H9 (cell line): ENCODE measurements around the gene SPATA16. TPM values are rescaled to one million over a fixed set of nuclear protein-coding genes. Genes with fewer than 3 reads are reported as not detected.

Source experiments
- DNase-seq: peaks from one replicate; pipeline ENCODE4 v3.0.0-alpha.2; 2017
- H2AFZ ChIP-seq: one replicate; pipeline ENCODE4 v1.6.1; 2013; ENCODE audit warnings: mild to moderate bottlenecking, low read length, control low read depth, moderate library complexity
- H2AK5ac ChIP-seq: 2 replicates; pipeline ENCODE4 v1.6.1; 2013; ENCODE audit warnings: low read length, control low read depth, mixed read lengths; ENCODE audit not compliant: insufficient read length
- H2BK120ac ChIP-seq: one replicate; pipeline ENCODE4 v1.6.1; 2013; ENCODE audit warnings: low read depth, mild to moderate bottlenecking, low read length, control low read depth, inconsistent platforms; ENCODE audit not compliant: poor library complexity, severe bottlenecking
- H2BK12ac ChIP-seq: 2 replicates; pipeline ENCODE4 v1.6.1; 2013; ENCODE audit warnings: low read length, control low read depth, mixed read lengths, low read depth; ENCODE audit not compliant: insufficient read length
- H2BK15ac ChIP-seq: 2 replicates; pipeline ENCODE4 v1.6.1; 2013; ENCODE audit warnings: low read depth, low read length, control low read depth
- H2BK20ac ChIP-seq: one replicate; pipeline ENCODE4 v1.6.1; 2013; ENCODE audit warnings: low read depth, mild to moderate bottlenecking, low read length, control low read depth, inconsistent platforms; ENCODE audit not compliant: poor library complexity, severe bottlenecking
- H2BK5ac ChIP-seq: 2 replicates; pipeline ENCODE4 v1.6.1; 2013; ENCODE audit warnings: low read length, control low read depth, mixed read lengths; ENCODE audit not compliant: insufficient read length
- H3K14ac ChIP-seq: 2 replicates; pipeline ENCODE4 v1.6.1; 2013; ENCODE audit warnings: low read length, control low read depth; ENCODE audit not compliant: insufficient read depth
- H3K18ac ChIP-seq: 2 replicates; pipeline ENCODE4 v1.6.1; 2013; ENCODE audit warnings: low read depth, mild to moderate bottlenecking, mixed read lengths, low read length, control low read depth; ENCODE audit not compliant: insufficient read length
- H3K23ac ChIP-seq: 2 replicates; pipeline ENCODE4 v1.6.1; 2013; ENCODE audit warnings: low read length, control low read depth, mixed read lengths, low read depth; ENCODE audit not compliant: insufficient read length
- H3K23me2 ChIP-seq: 2 replicates; pipeline ENCODE4 v1.6.1; 2013; ENCODE audit warnings: low read depth, mild to moderate bottlenecking, mixed read lengths, low read length, control low read depth; ENCODE audit not compliant: insufficient read length, poor library complexity, severe bottlenecking
- H3K27ac ChIP-seq: 2 replicates; pipeline ENCODE4 v1.5.1; 2013; ENCODE audit warnings: low read length, control low read depth, mixed read lengths, low read depth; ENCODE audit not compliant: insufficient read length
- H3K27me3 ChIP-seq: 2 replicates; pipeline ENCODE4 v1.6.1; 2013; ENCODE audit warnings: low read length, control low read depth, inconsistent platforms; ENCODE audit not compliant: insufficient read depth
- H3K4ac ChIP-seq: 2 replicates; pipeline ENCODE4 v1.6.1; 2013; ENCODE audit warnings: low read depth, mild to moderate bottlenecking, control low read depth, inconsistent platforms, low read length, moderate library complexity
- H3K4me1 ChIP-seq: 2 replicates; pipeline ENCODE4 v1.6.1; 2013; ENCODE audit warnings: low read length, control low read depth, inconsistent platforms; ENCODE audit not compliant: insufficient read depth
- H3K4me2 ChIP-seq: 2 replicates; pipeline ENCODE4 v1.6.1; 2013; ENCODE audit warnings: low read length, control low read depth, mixed read lengths; ENCODE audit not compliant: insufficient read length, insufficient read depth
- H3K56ac ChIP-seq: 2 replicates; pipeline ENCODE4 v1.6.1; 2013; ENCODE audit warnings: low read depth, mild to moderate bottlenecking, mixed read lengths, low read length, control low read depth; ENCODE audit not compliant: insufficient read length
- H3K79me1 ChIP-seq: 2 replicates; pipeline ENCODE4 v1.6.1; 2013; ENCODE audit warnings: low read depth, mild to moderate bottlenecking, moderate library complexity, low read length, control low read depth, inconsistent platforms; ENCODE audit not compliant: insufficient read depth, poor library complexity, severe bottlenecking
- H3K79me2 ChIP-seq: 2 replicates; pipeline ENCODE4 v1.6.1; 2013; ENCODE audit warnings: low read length, control low read depth, inconsistent platforms; ENCODE audit not compliant: insufficient read depth
- H3K9ac ChIP-seq: 2 replicates; pipeline ENCODE4 v1.6.1; 2013; ENCODE audit warnings: low read length, control low read depth, mixed read lengths; ENCODE audit not compliant: insufficient read length; ENCODE audit errors: extremely low read depth
- H3K9me3 ChIP-seq: one replicate; pipeline ENCODE4 v1.6.1; 2013; ENCODE audit warnings: low read depth, low read length, inconsistent platforms; ENCODE audit not compliant: control insufficient read depth
- H3T11ph ChIP-seq: one replicate; pipeline ENCODE4 v1.6.1; 2013; ENCODE audit warnings: mild to moderate bottlenecking, low read length, control low read depth, inconsistent platforms
- H4K20me1 ChIP-seq: one replicate; pipeline ENCODE4 v1.6.1; 2013; ENCODE audit not compliant: control insufficient read depth, insufficient read length, insufficient read depth
- H4K5ac ChIP-seq: 2 replicates; pipeline ENCODE4 v1.6.1; 2013; ENCODE audit warnings: low read depth, mild to moderate bottlenecking, mixed read lengths, low read length, control low read depth; ENCODE audit not compliant: insufficient read length
- H4K8ac ChIP-seq: replicated peaks from 2 replicates; pipeline ENCODE4 v1.6.1; 2013; ENCODE audit warnings: low read length, control low read depth, mixed read lengths, low read depth; ENCODE audit not compliant: insufficient read length
- H4K91ac ChIP-seq: 2 replicates; pipeline ENCODE4 v1.6.1; 2013; ENCODE audit warnings: low read depth, mild to moderate bottlenecking, moderate library complexity, mixed read lengths, low read length, control low read depth; ENCODE audit not compliant: insufficient read length
- H3K27ac Mint-ChIP-seq, 3 experiments: 2 replicates in 2 of 3; 3 replicates in 1 of 3; pipeline ENCODE4 v1.8.0; 2020 to 2021; ENCODE audit warnings: mixed read lengths in 3 of 3, mild to moderate bottlenecking in 1 of 3, moderate library complexity in 1 of 3
- H3K27me3 Mint-ChIP-seq: 2 replicates; pipeline ENCODE4 v1.8.0; 2021; ENCODE audit warnings: low read depth, mild to moderate bottlenecking, moderate library complexity, mixed read lengths
- H3K36me3 Mint-ChIP-seq, 3 experiments: 2 replicates in 2 of 3; 3 replicates in 1 of 3; pipeline ENCODE4 v1.8.0; 2020 to 2021; ENCODE audit warnings: low read depth in 3 of 3, mixed read lengths in 3 of 3; ENCODE audit not compliant: insufficient read depth in 1 of 3
- H3K4me1 Mint-ChIP-seq, 2 experiments: 2 replicates each; pipeline ENCODE4 v1.8.0; 2020; ENCODE audit warnings: mixed read lengths in 2 of 2
- H3K4me3 Mint-ChIP-seq, 2 experiments: 2 replicates in 1 of 2; 3 replicates in 1 of 2; pipeline ENCODE4 v1.8.0; 2020 to 2021; ENCODE audit warnings: mild to moderate bottlenecking in 2 of 2, mixed read lengths in 2 of 2, moderate library complexity in 1 of 2
- H3K9me3 Mint-ChIP-seq, 2 experiments: 2 replicates in 1 of 2; 3 replicates in 1 of 2; pipeline ENCODE4 v1.8.0; 2020; ENCODE audit warnings: mild to moderate bottlenecking in 2 of 2, mixed read lengths in 2 of 2, moderate library complexity in 1 of 2
- CTCF ChIP-seq: fragments of 200-600 bp; sonication (generic); conservative IDR thresholded peaks from 3 replicates; pipeline ENCODE4 v1.8.0; 2021; ENCODE audit warnings: antibody characterized with exemption, mild to moderate bottlenecking
- WGBS: extraction: QIAGEN DNeasy Blood & Tissue Kit; methylation state at CpG from one replicate; pipeline ENCODE4 v1.1.7; 2013; ENCODE audit warnings: missing lambda C conversion rate, low lambda C conversion rate, mixed read lengths; ENCODE audit not compliant: insufficient read length; ENCODE audit errors: extremely low coverage; 5-methylcytosine and 5-hydroxymethylcytosine counted together
- total RNA-seq: library from RNA; stranded (reverse); gene quantifications from 2 replicates; pipeline ENCODE4 v1.2.1, GENCODE V29; 2021

Gene SPATA16
- total RNA-seq, 1 experiment from 2014 or later: not detected

GRCh38 chr3:173045770-173046382 lies 95.2 kb downstream of the SPATA16 start:
- H3K14ac ChIP-seq: no peak overlapping the region
- H3K79me2 ChIP-seq: no peaks in the 10 kb centered on the region
- H3K9ac ChIP-seq: no peak overlapping the region
- no peak overlapping the region for H4K91ac ChIP-seq
- H3K56ac ChIP-seq: no peak overlapping the region
- DNase-seq: no peak
- no peak overlapping the region for H2BK12ac ChIP-seq
- H3K27me3 Mint-ChIP-seq: no peaks in the 10 kb centered on the region
- H3K27ac Mint-ChIP-seq: no peak overlapping the region
- no peak overlapping the region for H3K4me2 ChIP-seq
- no peak overlapping the region for H2BK15ac ChIP-seq
- no peak overlapping the region for H2AFZ ChIP-seq
- peaks cover 0 to 9% (median 0%) of the 10 kb centered on the region in 3 experiments; a peak in 2 of 7 replicates for H3K36me3 Mint-ChIP-seq
- no peak overlapping the region for H3K18ac ChIP-seq
- no peak overlapping the region for H3K4ac ChIP-seq
- H4K20me1 ChIP-seq: no peaks in the 10 kb centered on the region
- no peak overlapping the region for H3K4me3 Mint-ChIP-seq
- H3K23ac ChIP-seq: no peak overlapping the region
- H3K27ac ChIP-seq: no peak overlapping the region
- no peaks in the 10 kb centered on the region for H3K9me3 ChIP-seq
- no peak overlapping the region for H2BK20ac ChIP-seq
- no peak overlapping the region for H3T11ph ChIP-seq
- H3K4me1 Mint-ChIP-seq: no peaks in the 10 kb centered on the region
- TF ChIP-seq CTCF: peak; percentile 61; the same call in 2 of the 3 replicates
- no CpG with 5 or more reads among the region's 2 CpGs for WGBS
- H3K9me3 Mint-ChIP-seq: no peaks in the 10 kb centered on the region; a peak in 1 of 5 replicates
- no peaks in the 10 kb centered on the region for H3K27me3 ChIP-seq
- no peak overlapping the region for H4K5ac ChIP-seq
- no peak overlapping the region for H4K8ac ChIP-seq
- H2BK5ac ChIP-seq: no peak overlapping the region
- H3K23me2 ChIP-seq: no peaks in the 10 kb centered on the region
- no peak overlapping the region for H2BK120ac ChIP-seq
- H2AK5ac ChIP-seq: no peak overlapping the region
- H3K79me1 ChIP-seq: no peaks in the 10 kb centered on the region
- H3K4me1 ChIP-seq: no peaks in the 10 kb centered on the region
